ENCODE data around the gene C9orf50. TPM values are rescaled to one million over a fixed set of nuclear protein-coding genes. Genes with fewer than 3 reads are reported as not detected.

Gene C9orf50
- total RNA-seq, 2 experiments from 2014 or later: not detected

DNA sequence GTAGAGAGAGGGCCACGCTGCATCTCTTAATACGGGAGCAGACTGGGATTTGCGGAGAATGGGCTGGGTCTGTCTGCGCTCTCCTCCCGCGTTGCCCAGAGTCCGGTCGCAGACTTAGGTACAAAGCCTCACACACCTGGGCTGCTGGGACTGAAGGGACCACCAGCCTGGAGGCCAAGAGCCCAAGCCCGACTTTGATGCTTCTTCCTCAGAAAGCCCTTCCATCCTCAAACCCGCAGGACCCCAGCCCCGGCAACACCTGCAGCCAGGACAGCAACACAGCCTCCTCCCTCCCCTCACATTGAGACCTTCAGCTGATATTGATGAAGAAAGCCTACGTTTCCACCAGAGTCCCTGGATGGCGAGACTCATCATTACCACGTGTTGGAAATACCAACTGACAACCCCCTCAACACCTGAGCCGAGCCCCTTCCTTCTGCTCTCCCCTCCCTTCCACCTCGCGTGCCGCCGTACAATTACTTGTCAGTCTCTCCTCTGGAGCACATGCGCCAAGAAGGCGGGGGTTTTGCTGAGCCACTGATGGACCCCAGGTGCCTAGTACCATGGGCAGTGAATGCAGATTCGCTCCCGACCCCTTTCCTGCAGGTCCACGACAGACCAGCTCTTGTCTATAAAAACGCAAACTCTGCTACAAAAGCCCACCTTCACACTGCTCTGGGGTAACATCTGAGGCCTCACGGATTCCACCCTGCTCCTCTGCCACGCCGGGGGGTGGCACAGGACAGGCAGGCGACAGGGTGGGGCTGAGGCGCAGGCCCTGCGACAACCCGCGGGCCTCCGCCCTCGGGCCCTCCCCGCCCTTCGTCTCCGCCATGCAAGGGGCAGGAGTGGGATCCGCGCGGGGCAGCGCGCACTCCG, 20.2 kb upstream of the C9orf50 start:
- H3K27me3 Mint-ChIP-seq: no peaks in the 10 kb centered on the region
- peak overlapping the region; percentile 85 for H3K4me3 Mint-ChIP-seq
- ATAC-seq (ENCODE audit: poor library complexity) (peak; percentile 57), DNase-seq (peak in 2 of 14 experiments; percentile 30 to 71)
- Histone ChIP-seq H3K9me3 (ENCODE audit: control insufficient read depth in 1 of 2, insufficient read depth in 1 of 2, low read length in 2 of 2) (no peaks in the 10 kb centered on the region), H3K27me3 (ENCODE audit: control insufficient read depth in 1 of 2, insufficient read depth in 2 of 2, low read length in 2 of 2) (no peaks in the 10 kb centered on the region), H3K36me3 (ENCODE audit: insufficient read depth, low read length) (peaks cover 36% of the 10 kb centered on the region), H3K4me1 (ENCODE audit: insufficient read depth, low read length) (peaks cover 35% of the 10 kb centered on the region), H3K4me3 (ENCODE audit: low read length) (peak overlapping the region; percentile 98), H3K27ac (ENCODE audit: low read depth in 1 of 2, low read length in 2 of 2) (peak overlapping the region; percentile 66 to 74)
- POLR2A ChIA-PET: interaction anchor here (6.5 kb wide), 1 partner anchor 15 kb away, joined by 40 read pairs; the partner anchor contains the start of gene NTMT1
- intact Hi-C loops (cut with DNase I, micrococcal nuclease): loop anchor here (1.0 to 10.0 kb wide), 4 partner anchors 15 to 1706 kb away; partner anchors contain the start of genes NTMT1 (in 2 of the 2), DPM2 (in 1 of the 2), PIP5KL1 (in 1 of the 2) and TOR1B (in 1 of the 2)
- TF ChIP-seq, protein P1, sequence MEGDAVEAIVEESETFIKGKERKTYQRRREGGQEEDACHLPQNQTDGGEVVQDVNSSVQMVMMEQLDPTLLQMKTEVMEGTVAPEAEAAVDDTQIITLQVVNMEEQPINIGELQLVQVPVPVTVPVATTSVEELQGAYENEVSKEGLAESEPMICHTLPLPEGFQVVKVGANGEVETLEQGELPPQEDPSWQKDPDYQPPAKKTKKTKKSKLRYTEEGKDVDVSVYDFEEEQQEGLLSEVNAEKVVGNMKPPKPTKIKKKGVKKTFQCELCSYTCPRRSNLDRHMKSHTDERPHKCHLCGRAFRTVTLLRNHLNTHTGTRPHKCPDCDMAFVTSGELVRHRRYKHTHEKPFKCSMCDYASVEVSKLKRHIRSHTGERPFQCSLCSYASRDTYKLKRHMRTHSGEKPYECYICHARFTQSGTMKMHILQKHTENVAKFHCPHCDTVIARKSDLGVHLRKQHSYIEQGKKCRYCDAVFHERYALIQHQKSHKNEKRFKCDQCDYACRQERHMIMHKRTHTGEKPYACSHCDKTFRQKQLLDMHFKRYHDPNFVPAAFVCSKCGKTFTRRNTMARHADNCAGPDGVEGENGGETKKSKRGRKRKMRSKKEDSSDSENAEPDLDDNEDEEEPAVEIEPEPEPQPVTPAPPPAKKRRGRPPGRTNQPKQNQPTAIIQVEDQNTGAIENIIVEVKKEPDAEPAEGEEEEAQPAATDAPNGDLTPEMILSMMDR (IDR thresholded peaks at IDR 0.05): no peak
- peak overlapping the region; percentile 85 for H3K27ac Mint-ChIP-seq
- H3K9me3 Mint-ChIP-seq: no peaks in the 10 kb centered on the region
- CTCF ChIA-PET: interaction anchor here (1.9 kb wide), 1 partner anchor 16 kb away, joined by 15 read pairs; the partner anchor contains the start of gene NTMT1
- H3K36me3 Mint-ChIP-seq (ENCODE audit: low read depth): peaks cover 29% of the 10 kb centered on the region
- H3K4me1 Mint-ChIP-seq (ENCODE audit: low read depth): peaks cover 11% of the 10 kb centered on the region

DNA sequence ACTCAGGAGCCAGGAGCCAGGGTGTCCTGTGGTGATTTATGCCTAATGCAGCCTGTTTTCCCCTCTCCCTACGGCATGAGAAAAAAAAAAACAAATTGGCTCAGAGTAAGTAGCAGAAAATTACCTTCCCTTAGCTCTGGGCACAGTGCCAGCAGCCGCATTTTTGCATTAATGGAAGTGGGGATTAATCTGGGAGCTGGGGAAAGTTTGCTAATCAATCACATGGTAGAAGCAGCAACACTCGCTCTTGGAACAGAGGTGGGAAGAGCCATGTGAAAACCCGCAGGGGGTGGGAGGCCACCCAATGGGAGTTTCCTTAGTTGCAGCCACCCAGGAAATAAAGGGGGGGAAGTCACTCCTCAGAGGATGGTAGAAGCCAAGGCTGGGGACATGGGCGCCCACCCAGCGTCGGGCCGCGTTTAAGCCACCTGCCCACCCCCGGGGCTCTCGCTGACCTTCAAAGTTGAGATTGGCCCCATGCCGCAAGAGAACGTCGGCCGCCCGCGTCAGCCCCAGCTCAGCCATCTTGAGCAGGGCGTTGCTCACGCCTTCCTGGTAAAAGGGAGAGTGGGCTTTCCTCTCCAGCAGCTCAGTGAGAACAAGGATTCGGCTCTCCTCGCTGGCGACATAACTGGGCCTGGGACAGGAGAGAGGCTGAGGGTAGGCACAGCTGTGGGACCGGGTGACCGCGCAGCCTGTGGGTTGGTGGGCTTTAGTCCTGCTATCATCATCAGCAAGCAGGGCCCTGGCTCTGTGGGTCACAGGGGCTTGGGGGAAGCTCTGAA, 19.4 kb upstream of the C9orf50 start:
- Histone ChIP-seq H3K4me3 (ENCODE audit: low read length) (peak overlapping the region; percentile 98), H3K36me3 (ENCODE audit: insufficient read depth, low read length) (peaks cover 43% of the 10 kb centered on the region), H3K4me1 (ENCODE audit: insufficient read depth, low read length) (peaks cover 35% of the 10 kb centered on the region), H3K9me3 (ENCODE audit: control insufficient read depth in 1 of 2, insufficient read depth in 1 of 2, low read length in 2 of 2) (no peaks in the 10 kb centered on the region), H3K27ac (ENCODE audit: low read depth in 1 of 2, low read length in 2 of 2) (peak overlapping the region in 1 of 2 donors; percentile 29), H3K27me3 (ENCODE audit: control insufficient read depth in 1 of 2, insufficient read depth in 2 of 2, low read length in 2 of 2) (no peaks in the 10 kb centered on the region)
- ATAC-seq (ENCODE audit: poor library complexity): no peak
- TF ChIP-seq, protein P1 (IDR thresholded peaks at IDR 0.05): no peak
- intact Hi-C loops (cut with DNase I, micrococcal nuclease): loop anchor here in 1 of 2 experiments (5.0 to 10.0 kb wide), 3 partner anchors 97 to 1705 kb away; partner anchors contain the start of genes DPM2, PIP5KL1 and TOR1B
- ChIA-PET CTCF (no interaction called here), POLR2A (interaction anchor here (0.6 to 6.5 kb wide), 2 partner anchors 15 to 766 kb away, joined by 4 to 40 read pairs; partner anchors contain the start of gene NTMT1)
- H3K27me3 Mint-ChIP-seq: no peaks in the 10 kb centered on the region
- H3K27ac Mint-ChIP-seq: peak overlapping the region; percentile 85
- H3K9me3 Mint-ChIP-seq: no peaks in the 10 kb centered on the region
- DNase-seq: no peak
- peaks cover 11% of the 10 kb centered on the region for H3K4me1 Mint-ChIP-seq (ENCODE audit: low read depth)
- peak overlapping the region; percentile 85 for H3K4me3 Mint-ChIP-seq
- peaks cover 35% of the 10 kb centered on the region for H3K36me3 Mint-ChIP-seq (ENCODE audit: low read depth)

DNA sequence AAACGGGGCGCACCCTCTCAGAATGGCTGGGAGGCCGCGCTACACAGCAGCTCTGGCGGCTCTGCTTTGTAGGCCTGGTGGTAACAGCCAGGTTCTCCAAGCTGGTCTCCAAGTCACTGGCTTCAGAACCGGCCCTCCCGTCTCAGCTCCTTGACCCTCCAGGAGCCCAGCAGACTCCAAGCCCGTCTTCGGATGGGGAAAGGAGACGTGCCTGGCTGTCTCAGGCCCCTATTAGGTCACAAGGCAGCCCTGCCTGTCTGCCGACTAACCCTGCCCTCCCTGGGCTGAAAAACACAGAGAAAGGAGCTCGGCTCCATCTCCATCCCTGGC, 18.8 kb upstream of the C9orf50 start:
- ChIA-PET CTCF (no interaction called here), POLR2A (interaction anchor here (6.5 kb wide), 1 partner anchor 14 kb away, joined by 40 read pairs; the partner anchor contains the start of gene NTMT1)
- H3K9me3 ChIP-seq (ENCODE audit: control insufficient read depth in 1 of 2, insufficient read depth in 1 of 2, low read length in 2 of 2): no peaks in the 10 kb centered on the region
- Mint-ChIP-seq H3K4me3 (peak overlapping the region; percentile 85), H3K27ac (peak overlapping the region; percentile 85), H3K9me3 (no peaks in the 10 kb centered on the region), H3K36me3 (ENCODE audit: low read depth) (peaks cover 41% of the 10 kb centered on the region), H3K27me3 (no peaks in the 10 kb centered on the region), H3K4me1 (ENCODE audit: low read depth) (peaks cover 11% of the 10 kb centered on the region)
- H3K4me3 ChIP-seq (ENCODE audit: low read length): no peak overlapping the region
- no peak for ATAC-seq (ENCODE audit: poor library complexity)
- H3K27ac ChIP-seq (ENCODE audit: low read depth in 1 of 2, low read length in 2 of 2): no peak overlapping the region
- H3K36me3 ChIP-seq (ENCODE audit: insufficient read depth, low read length): peaks cover 48% of the 10 kb centered on the region
- TF ChIP-seq, protein P1 (IDR thresholded peaks at IDR 0.05): no peak
- DNase-seq: no peak
- no peaks in the 10 kb centered on the region for H3K27me3 ChIP-seq (ENCODE audit: control insufficient read depth in 1 of 2, insufficient read depth in 2 of 2, low read length in 2 of 2)
- intact Hi-C loops (cut with DNase I, micrococcal nuclease): loop anchor here in 1 of 2 experiments (5.0 to 10.0 kb wide), 3 partner anchors 98 to 1705 kb away; partner anchors contain the start of genes DPM2, PIP5KL1 and TOR1B
- peaks cover 35% of the 10 kb centered on the region for H3K4me1 ChIP-seq (ENCODE audit: insufficient read depth, low read length)
